WTC11 (cell line): ENCODE results near the gene NACC2. TPM values are rescaled to one million over a fixed set of nuclear protein-coding genes. Genes with fewer than 3 reads are reported as not detected.

Source experiments
- ATAC-seq: fragments of 200-7000 bp; cut with Tn5 transposase; 2 replicates; pipeline ENCODE4 v1.10.0; 2021; ENCODE audit warnings: mild to moderate bottlenecking, moderate library complexity
- CTCF ChIA-PET: fragments of 300-600 bp; sonication (Branson Sonifier 250); formaldehyde crosslinking; loops from one replicate; lab custom pipeline; 2021; ENCODE audit warnings: antibody characterized with exemption; lab: Charles Lee
- POLR2A ChIA-PET: fragments of 350-600 bp; sonication (Branson Sonifier 250); formaldehyde crosslinking; loops from one replicate; lab custom pipeline; 2021; ENCODE audit warnings: antibody characterized with exemption; lab: Charles Lee
- DNase-seq: peaks from one replicate; pipeline ENCODE4 v3.0.0; 2021; ENCODE audit warnings: low spot score
- H3K27ac Mint-ChIP-seq: 2 replicates; pipeline ENCODE4 v1.8.0; 2021; ENCODE audit warnings: mixed read lengths
- H3K27me3 Mint-ChIP-seq: 2 replicates; pipeline ENCODE4 v1.8.0; 2021; ENCODE audit warnings: low read depth, mild to moderate bottlenecking, moderate library complexity, mixed read lengths
- H3K36me3 Mint-ChIP-seq: 2 replicates; pipeline ENCODE4 v1.8.0; 2021; ENCODE audit warnings: mixed read lengths
- H3K4me1 Mint-ChIP-seq: 2 replicates; pipeline ENCODE4 v1.8.0; 2022; ENCODE audit warnings: mixed read lengths
- H3K4me3 Mint-ChIP-seq: 2 replicates; pipeline ENCODE4 v1.8.0; 2021; ENCODE audit warnings: mild to moderate bottlenecking, moderate library complexity, mixed read lengths
- H3K9me3 Mint-ChIP-seq: 2 replicates; pipeline ENCODE4 v1.8.0; 2021; ENCODE audit warnings: mixed read lengths
- ATF1 ChIP-seq: sonication (generic); formaldehyde crosslinking; IDR thresholded peaks from 2 replicates; pipeline ENCODE4 v1.8.1; 2023; ENCODE audit warnings: mild to moderate bottlenecking, moderate library complexity, missing genetic modification reagents
- ESRRA ChIP-seq: sonication (generic); formaldehyde crosslinking; IDR thresholded peaks from 2 replicates; pipeline ENCODE4 v1.8.1; 2022; ENCODE audit warnings: mild to moderate bottlenecking, missing genetic modification reagents, borderline replicate concordance
- GABPB1 ChIP-seq: sonication (generic); formaldehyde crosslinking; IDR thresholded peaks from 2 replicates; pipeline ENCODE4 v1.8.1; 2023; ENCODE audit warnings: mild to moderate bottlenecking, missing genetic modification reagents
- GTF2I ChIP-seq: fragments of 250-450 bp; sonication (Bioruptor Pico); conservative IDR thresholded peaks from 2 replicates; pipeline ENCODE4 v1.4.0; 2021; ENCODE audit warnings: mild to moderate bottlenecking
- JAZF1 ChIP-seq: fragments of 250-450 bp; sonication (Bioruptor Pico); IDR thresholded peaks from 2 replicates; pipeline ENCODE4 v1.9.0; 2021; ENCODE audit warnings: moderate library complexity, mild to moderate bottlenecking, inconsistent platforms
- MYBL2 ChIP-seq: sonication (generic); formaldehyde crosslinking; IDR thresholded peaks from 2 replicates; pipeline ENCODE4 v1.8.1; 2023; ENCODE audit warnings: mild to moderate bottlenecking, moderate library complexity, missing genetic modification reagents
- PRRX2 ChIP-seq: fragments of 250-450 bp; sonication (Bioruptor Pico); IDR thresholded peaks from 2 replicates; pipeline ENCODE4 v1.8.0; 2021; ENCODE audit warnings: mild to moderate bottlenecking
- SMAD4 ChIP-seq: sonication (generic); formaldehyde crosslinking; IDR thresholded peaks from 2 replicates; pipeline ENCODE4 v1.8.0; 2022; ENCODE audit warnings: mild to moderate bottlenecking, missing genetic modification reagents
- ZNF138 ChIP-seq: sonication (generic); formaldehyde crosslinking; conservative IDR thresholded peaks from 2 replicates; pipeline ENCODE4 v1.8.1; 2022; ENCODE audit warnings: mild to moderate bottlenecking, moderate library complexity, missing genetic modification reagents
- ZNF416 ChIP-seq: fragments of 250-450 bp; sonication (Bioruptor Pico); IDR thresholded peaks from 2 replicates; pipeline ENCODE4 v1.9.0; 2021; ENCODE audit warnings: mild to moderate bottlenecking, inconsistent platforms
- ZNF423 ChIP-seq: fragments of 250-450 bp; sonication (Bioruptor Pico); IDR thresholded peaks from 2 replicates; pipeline ENCODE4 v2.1.2; 2022; ENCODE audit warnings: mild to moderate bottlenecking, moderate library complexity
- total RNA-seq: library from RNA; stranded (reverse); gene quantifications from 3 replicates; pipeline ENCODE4 v1.2.3, GENCODE V29; 2021
- TF ChIP-seq, protein P1 (sequence below): fragments of 200-600 bp; IDR thresholded peaks from 2 replicates; pipeline ENCODE4 v1.8.0; 2022; ENCODE audit warnings: antibody characterized with exemption
- TF ChIP-seq, protein P2 (sequence below): sonication (generic); formaldehyde crosslinking; IDR thresholded peaks from 2 replicates; pipeline ENCODE4 v1.8.0; 2023; ENCODE audit warnings: missing genetic modification reagents
- TF ChIP-seq, protein P3 (sequence below): sonication (generic); formaldehyde crosslinking; IDR thresholded peaks from 2 replicates; pipeline ENCODE4 v1.8.1; 2022; ENCODE audit warnings: low read depth, missing genetic modification reagents, borderline replicate concordance
- TF ChIP-seq, protein P4 (sequence below): fragments of 250-450 bp; sonication (Bioruptor Pico); IDR thresholded peaks from 2 replicates; pipeline ENCODE4 v1.9.0; 2021; ENCODE audit warnings: mild to moderate bottlenecking, borderline replicate concordance
- TF ChIP-seq, protein P5 (sequence below): sonication (generic); formaldehyde crosslinking; IDR thresholded peaks from 2 replicates; pipeline ENCODE4 v1.8.1; 2022; ENCODE audit warnings: low read depth, mild to moderate bottlenecking, moderate library complexity, missing genetic modification reagents, borderline replicate concordance
- TF ChIP-seq, protein P6 (sequence below): fragments of 250-450 bp; sonication (Bioruptor Pico); IDR thresholded peaks from 2 replicates; pipeline ENCODE4 v2.1.2; 2022; ENCODE audit warnings: mild to moderate bottlenecking, moderate library complexity
- TF ChIP-seq, protein P7 (sequence below): fragments of 250-450 bp; sonication (Bioruptor Pico); IDR thresholded peaks from 2 replicates; pipeline ENCODE4 v1.8.0; 2021; ENCODE audit warnings: mild to moderate bottlenecking
- TF ChIP-seq, protein P8 (sequence below): sonication (generic); formaldehyde crosslinking; IDR thresholded peaks from 2 replicates; pipeline ENCODE4 v1.8.1; 2023; ENCODE audit warnings: mild to moderate bottlenecking, moderate library complexity, missing genetic modification reagents

NACC2 gene
- total RNA-seq, 1 experiment from 2014 or later = 17.1 TPM

DNA sequence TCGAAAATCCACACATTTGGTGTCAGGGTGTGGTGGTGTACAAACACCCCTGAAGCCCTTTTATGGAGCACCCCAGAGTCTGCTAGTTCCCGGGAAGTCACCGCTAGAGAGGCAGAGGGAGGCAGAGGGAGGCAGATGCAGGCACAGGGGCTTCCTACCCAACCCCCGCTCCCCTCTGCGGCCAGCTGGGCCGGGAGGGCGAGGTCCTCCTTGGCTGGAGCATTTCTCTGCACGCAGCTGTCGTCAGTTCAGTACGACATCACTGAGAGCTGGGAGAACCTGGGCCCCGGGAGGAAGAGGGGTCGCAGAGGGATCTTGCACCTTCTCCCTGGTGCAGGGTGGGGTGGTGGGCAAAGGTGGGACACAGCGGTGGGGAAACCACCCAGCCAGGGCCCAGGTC, 118.1 kb downstream of the NACC2 start (continued):
- no peak for TF ChIP-seq ZNF416 (CRISPR knock-in tag)
- TF ChIP-seq ZNF423 (CRISPR knock-in tag) = no peak
- TF ChIP-seq, protein P1, sequence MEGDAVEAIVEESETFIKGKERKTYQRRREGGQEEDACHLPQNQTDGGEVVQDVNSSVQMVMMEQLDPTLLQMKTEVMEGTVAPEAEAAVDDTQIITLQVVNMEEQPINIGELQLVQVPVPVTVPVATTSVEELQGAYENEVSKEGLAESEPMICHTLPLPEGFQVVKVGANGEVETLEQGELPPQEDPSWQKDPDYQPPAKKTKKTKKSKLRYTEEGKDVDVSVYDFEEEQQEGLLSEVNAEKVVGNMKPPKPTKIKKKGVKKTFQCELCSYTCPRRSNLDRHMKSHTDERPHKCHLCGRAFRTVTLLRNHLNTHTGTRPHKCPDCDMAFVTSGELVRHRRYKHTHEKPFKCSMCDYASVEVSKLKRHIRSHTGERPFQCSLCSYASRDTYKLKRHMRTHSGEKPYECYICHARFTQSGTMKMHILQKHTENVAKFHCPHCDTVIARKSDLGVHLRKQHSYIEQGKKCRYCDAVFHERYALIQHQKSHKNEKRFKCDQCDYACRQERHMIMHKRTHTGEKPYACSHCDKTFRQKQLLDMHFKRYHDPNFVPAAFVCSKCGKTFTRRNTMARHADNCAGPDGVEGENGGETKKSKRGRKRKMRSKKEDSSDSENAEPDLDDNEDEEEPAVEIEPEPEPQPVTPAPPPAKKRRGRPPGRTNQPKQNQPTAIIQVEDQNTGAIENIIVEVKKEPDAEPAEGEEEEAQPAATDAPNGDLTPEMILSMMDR = no peak
- TF ChIP-seq, protein P2, sequence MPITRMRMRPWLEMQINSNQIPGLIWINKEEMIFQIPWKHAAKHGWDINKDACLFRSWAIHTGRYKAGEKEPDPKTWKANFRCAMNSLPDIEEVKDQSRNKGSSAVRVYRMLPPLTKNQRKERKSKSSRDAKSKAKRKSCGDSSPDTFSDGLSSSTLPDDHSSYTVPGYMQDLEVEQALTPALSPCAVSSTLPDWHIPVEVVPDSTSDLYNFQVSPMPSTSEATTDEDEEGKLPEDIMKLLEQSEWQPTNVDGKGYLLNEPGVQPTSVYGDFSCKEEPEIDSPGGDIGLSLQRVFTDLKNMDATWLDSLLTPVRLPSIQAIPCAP (CRISPR knock-in tag) = no peak

DNA sequence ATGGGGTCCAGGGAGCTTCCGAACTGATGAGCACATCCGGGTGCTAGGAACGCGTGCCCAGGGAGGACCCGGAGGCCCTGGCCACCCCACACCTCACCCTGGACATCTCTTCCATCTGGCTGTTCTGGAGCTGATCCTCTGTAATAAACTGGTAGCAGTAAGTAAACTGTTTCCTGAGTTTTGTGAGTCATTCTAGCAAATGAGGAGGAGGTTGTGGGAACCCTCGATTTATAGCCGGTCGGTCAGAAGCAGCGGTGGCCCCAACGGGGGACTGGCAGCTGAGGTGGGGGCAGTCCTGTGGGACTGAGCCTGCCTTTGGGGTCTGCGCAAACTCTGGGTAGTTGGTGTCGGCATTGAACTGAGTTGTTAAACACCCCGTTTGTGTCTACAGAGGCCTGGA, 118.6 kb downstream of the NACC2 start:
- no peaks in the 10 kb centered on the region for H3K9me3 Mint-ChIP-seq
- POLR2A ChIA-PET = no interaction called here
- CTCF ChIA-PET = interaction anchor here (1.1 to 1.5 kb wide), 5 partner anchors 9 to 162 kb away, joined by 4 to 5 read pairs (median 5); partner anchors contain the start of gene UBAC1
- TF ChIP-seq GABPB1 (CRISPR knock-in tag) = no peak
- TF ChIP-seq, all 79 proteins: peak for 0
- no peak overlapping the region for H3K27ac Mint-ChIP-seq
- DNase-seq (no peak), ATAC-seq (no peak)
- H3K36me3 Mint-ChIP-seq = no peaks in the 10 kb centered on the region
- H3K4me3 Mint-ChIP-seq = no peak overlapping the region
- H3K27me3 Mint-ChIP-seq = no peaks in the 10 kb centered on the region
- H3K4me1 Mint-ChIP-seq = 0 out of 2 replicates have a peak, but pooled peaks cover 4% of the 10 kb centered on the region

DNA sequence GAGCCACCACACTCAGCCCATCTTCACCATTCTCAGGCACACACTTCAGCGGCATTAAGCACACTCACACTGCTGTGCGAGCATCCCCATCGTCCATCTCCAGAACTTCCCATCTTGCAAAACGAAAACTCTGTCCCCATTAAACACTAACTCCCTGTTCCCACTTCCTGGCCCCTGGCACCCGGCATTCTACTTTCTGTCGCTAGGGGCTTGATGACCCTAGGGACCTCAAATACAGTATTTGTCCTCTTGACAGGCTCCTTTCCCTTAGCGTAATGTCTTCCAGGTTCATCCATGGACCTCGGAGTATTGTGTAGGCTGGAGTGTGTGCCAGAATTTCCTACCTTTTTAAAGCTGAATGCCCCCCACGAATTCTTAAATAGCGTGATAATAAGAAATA, 119.3 kb downstream of the NACC2 start:
- ATAC-seq (no peak), DNase-seq (no peak)
- Mint-ChIP-seq H3K27me3 (no peaks in the 10 kb centered on the region), H3K9me3 (no peaks in the 10 kb centered on the region), H3K36me3 (no peaks in the 10 kb centered on the region), H3K4me3 (no peak overlapping the region), H3K27ac (no peak overlapping the region), H3K4me1 (0 out of 2 replicates have a peak, but pooled peaks cover 4% of the 10 kb centered on the region)
- ChIA-PET POLR2A (no interaction called here), CTCF (interaction anchor here (1.1 to 1.5 kb wide), 5 partner anchors 8 to 157 kb away, joined by 3 to 5 read pairs (median 4); partner anchors contain the start of gene UBAC1)
- TF ChIP-seq, protein P3, sequence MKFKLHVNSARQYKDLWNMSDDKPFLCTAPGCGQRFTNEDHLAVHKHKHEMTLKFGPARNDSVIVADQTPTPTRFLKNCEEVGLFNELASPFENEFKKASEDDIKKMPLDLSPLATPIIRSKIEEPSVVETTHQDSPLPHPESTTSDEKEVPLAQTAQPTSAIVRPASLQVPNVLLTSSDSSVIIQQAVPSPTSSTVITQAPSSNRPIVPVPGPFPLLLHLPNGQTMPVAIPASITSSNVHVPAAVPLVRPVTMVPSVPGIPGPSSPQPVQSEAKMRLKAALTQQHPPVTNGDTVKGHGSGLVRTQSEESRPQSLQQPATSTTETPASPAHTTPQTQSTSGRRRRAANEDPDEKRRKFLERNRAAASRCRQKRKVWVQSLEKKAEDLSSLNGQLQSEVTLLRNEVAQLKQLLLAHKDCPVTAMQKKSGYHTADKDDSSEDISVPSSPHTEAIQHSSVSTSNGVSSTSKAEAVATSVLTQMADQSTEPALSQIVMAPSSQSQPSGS = no peak
- TF ChIP-seq, protein P4, sequence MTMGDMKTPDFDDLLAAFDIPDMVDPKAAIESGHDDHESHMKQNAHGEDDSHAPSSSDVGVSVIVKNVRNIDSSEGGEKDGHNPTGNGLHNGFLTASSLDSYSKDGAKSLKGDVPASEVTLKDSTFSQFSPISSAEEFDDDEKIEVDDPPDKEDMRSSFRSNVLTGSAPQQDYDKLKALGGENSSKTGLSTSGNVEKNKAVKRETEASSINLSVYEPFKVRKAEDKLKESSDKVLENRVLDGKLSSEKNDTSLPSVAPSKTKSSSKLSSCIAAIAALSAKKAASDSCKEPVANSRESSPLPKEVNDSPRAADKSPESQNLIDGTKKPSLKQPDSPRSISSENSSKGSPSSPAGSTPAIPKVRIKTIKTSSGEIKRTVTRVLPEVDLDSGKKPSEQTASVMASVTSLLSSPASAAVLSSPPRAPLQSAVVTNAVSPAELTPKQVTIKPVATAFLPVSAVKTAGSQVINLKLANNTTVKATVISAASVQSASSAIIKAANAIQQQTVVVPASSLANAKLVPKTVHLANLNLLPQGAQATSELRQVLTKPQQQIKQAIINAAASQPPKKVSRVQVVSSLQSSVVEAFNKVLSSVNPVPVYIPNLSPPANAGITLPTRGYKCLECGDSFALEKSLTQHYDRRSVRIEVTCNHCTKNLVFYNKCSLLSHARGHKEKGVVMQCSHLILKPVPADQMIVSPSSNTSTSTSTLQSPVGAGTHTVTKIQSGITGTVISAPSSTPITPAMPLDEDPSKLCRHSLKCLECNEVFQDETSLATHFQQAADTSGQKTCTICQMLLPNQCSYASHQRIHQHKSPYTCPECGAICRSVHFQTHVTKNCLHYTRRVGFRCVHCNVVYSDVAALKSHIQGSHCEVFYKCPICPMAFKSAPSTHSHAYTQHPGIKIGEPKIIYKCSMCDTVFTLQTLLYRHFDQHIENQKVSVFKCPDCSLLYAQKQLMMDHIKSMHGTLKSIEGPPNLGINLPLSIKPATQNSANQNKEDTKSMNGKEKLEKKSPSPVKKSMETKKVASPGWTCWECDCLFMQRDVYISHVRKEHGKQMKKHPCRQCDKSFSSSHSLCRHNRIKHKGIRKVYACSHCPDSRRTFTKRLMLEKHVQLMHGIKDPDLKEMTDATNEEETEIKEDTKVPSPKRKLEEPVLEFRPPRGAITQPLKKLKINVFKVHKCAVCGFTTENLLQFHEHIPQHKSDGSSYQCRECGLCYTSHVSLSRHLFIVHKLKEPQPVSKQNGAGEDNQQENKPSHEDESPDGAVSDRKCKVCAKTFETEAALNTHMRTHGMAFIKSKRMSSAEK (CRISPR knock-in tag) = no peak
- TF ChIP-seq MYBL2 (CRISPR knock-in tag) (no peak), PRRX2 (no peak), ATF1 (CRISPR knock-in tag) (no peak), JAZF1 (CRISPR knock-in tag) (no peak), GTF2I (CRISPR knock-in tag) (no peak), ESRRA (CRISPR knock-in tag) (no peak), ZNF138 (CRISPR knock-in tag) (no peak), SMAD4 (CRISPR knock-in tag) (no peak)
- TF ChIP-seq, protein P5, sequence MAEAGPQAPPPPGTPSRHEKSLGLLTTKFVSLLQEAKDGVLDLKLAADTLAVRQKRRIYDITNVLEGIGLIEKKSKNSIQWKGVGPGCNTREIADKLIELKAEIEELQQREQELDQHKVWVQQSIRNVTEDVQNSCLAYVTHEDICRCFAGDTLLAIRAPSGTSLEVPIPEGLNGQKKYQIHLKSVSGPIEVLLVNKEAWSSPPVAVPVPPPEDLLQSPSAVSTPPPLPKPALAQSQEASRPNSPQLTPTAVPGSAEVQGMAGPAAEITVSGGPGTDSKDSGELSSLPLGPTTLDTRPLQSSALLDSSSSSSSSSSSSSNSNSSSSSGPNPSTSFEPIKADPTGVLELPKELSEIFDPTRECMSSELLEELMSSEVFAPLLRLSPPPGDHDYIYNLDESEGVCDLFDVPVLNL = no peak
- TF ChIP-seq, protein P6, sequence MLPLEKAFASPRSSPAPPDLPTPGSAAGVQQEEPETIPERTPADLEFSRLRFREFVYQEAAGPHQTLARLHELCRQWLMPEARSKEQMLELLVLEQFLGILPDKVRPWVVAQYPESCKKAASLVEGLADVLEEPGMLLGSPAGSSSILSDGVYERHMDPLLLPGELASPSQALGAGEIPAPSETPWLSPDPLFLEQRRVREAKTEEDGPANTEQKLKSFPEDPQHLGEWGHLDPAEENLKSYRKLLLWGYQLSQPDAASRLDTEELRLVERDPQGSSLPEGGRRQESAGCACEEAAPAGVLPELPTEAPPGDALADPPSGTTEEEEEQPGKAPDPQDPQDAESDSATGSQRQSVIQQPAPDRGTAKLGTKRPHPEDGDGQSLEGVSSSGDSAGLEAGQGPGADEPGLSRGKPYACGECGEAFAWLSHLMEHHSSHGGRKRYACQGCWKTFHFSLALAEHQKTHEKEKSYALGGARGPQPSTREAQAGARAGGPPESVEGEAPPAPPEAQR (CRISPR knock-in tag) = no peak
- TF ChIP-seq, protein P7, sequence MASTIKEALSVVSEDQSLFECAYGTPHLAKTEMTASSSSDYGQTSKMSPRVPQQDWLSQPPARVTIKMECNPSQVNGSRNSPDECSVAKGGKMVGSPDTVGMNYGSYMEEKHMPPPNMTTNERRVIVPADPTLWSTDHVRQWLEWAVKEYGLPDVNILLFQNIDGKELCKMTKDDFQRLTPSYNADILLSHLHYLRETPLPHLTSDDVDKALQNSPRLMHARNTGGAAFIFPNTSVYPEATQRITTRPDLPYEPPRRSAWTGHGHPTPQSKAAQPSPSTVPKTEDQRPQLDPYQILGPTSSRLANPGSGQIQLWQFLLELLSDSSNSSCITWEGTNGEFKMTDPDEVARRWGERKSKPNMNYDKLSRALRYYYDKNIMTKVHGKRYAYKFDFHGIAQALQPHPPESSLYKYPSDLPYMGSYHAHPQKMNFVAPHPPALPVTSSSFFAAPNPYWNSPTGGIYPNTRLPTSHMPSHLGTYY (CRISPR knock-in tag) = no peak
- TF ChIP-seq, protein P8, sequence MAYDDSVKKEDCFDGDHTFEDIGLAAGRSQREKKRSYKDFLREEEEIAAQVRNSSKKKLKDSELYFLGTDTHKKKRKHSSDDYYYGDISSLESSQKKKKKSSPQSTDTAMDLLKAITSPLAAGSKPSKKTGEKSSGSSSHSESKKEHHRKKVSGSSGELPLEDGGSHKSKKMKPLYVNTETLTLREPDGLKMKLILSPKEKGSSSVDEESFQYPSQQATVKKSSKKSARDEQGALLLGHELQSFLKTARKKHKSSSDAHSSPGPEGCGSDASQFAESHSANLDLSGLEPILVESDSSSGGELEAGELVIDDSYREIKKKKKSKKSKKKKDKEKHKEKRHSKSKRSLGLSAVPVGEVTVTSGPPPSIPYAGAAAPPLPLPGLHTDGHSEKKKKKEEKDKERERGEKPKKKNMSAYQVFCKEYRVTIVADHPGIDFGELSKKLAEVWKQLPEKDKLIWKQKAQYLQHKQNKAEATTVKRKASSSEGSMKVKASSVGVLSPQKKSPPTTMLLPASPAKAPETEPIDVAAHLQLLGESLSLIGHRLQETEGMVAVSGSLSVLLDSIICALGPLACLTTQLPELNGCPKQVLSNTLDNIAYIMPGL = no peak
